GM19025 (cell line): ENCODE data around the gene SYS1.

Source experiments
- ATAC-seq: cut with Tn5 transposase; IDR thresholded peaks from one replicate; pipeline ENCODE4 v1.9.1; 2021; ENCODE audit warnings: mild to moderate bottlenecking, low read depth, moderate library complexity; ENCODE audit not compliant: unreplicated experiment

The SYS1 gene

DNA sequence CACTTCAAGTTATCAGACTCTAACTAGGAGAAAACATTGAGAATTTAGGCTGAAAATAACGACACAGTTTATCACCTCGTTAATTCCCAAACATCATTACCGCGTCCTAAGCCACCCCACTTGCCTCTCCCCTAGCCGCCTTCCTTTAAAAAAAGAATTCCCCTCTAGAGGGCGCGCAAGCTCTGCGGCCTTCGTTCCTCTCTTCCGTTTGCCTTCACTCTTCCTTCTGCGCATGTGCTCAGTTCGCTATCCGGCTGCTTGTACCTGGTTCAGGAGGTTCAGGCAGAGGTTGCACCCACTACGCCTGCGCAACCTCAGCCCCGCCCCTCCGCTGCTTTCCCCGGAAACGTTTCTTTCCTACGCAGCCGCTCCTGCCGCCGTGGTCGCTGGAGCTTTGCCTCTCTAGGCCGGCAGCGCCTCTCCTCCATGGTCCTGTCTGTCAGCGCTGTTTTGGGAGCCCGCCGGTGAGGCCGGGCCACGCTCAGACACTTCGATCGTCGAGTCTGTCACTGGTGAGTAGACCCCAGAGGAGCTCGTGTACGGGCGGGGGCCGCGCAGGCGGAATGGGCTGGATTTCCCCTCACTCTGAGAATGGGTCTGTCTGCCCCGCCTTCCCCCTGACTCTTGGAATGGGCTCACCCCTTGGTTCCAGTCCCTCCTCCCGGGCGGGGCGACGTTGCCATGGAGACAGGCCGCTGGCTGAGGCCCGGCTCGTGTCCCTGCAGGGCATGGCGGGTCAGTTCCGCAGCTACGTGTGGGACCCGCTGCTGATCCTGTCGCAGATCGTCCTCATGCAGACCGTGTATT is at the start of gene SYS1:
Gene SYS1, plus strand, starts transcription at position 353 of the 807 bp plus-strand sequence. Its CDS starts 376 bp downstream, at position 729.
- ATAC-seq: peak; percentile 79

DNA sequence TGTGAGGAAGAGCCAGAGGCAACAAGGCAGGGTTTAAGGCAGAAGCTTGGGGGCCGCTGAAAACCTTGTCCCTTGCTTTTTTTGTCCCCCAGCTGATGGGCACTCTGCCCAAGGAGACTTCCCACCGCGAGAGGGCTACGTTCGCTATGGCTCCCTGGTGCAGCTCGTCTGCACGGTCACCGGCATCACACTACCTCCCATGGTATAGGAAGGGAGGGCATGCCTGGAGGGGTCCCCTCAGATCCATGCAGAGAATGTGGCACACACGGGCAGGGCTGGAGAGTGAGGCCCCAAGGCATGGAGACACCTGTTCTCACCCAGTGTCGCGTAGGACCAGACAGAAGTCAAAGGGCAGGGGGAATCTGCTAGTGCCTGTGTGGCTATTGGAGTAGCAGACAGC is 49.0 kb upstream of the SYS1 start:
- ATAC-seq: no peak

DNA sequence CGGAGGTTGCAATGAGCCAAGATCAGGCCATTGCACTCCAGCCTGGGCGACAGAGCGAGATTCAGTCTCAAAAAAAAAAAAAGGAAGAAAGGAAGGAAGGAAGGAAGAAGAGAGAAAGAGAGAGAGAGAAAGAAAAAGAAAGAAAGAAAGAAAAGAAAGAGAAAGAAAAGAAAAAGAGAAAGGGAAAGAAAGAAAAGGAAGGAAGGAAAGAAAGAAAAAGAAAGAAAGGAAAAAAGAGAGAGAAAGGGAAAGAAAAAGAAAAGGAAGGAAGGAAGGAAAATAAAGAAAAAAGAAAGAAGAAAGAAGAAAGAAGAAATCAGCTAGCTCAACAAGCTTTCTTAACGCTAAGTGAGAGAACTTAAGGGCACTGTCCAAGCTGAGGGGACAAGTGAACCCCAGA is 47.3 kb upstream of the SYS1 start:
- no peak for ATAC-seq

DNA sequence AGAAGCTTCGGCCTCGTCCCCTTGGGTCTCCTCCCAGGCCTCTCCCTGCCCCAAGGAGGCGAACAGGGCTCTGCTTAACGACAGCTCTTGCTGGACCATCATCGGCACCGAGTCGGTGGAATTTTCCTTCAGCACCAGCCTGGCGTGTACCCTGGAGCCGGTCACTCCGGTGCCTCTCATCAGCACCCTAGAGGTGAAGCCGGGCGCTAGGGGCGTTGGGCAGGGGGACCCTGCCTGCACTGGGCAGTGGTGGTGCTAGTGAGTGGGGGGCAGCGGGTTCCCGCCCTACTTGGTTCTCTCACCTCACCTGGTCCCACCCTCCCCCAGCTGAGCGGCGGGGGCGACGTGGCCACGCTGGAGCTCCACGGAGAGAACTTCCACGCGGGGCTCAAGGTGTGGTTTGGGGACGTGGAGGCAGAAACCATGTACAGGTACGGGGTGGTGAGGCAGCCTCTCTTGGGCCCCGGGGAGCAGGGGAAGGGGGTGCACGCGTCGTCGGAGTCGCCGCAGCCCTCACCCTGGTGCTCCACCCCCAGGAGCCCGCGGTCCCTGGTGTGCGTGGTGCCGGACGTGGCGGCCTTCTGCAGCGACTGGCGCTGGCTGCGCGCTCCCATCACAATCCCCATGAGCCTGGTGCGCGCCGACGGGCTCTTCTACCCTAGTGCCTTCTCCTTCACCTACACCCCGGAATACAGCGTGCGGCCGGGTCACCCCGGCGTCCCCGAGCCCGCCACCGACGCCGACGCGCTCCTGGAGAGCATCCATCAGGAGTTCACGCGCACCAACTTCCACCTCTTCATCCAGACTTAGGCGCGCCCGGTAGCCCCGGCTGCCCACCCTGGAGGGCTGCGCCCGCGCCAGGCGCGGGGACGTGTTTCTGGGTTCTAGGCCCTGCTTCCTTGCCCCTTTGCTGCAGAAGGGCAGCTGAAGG is 46.5 kb upstream of the SYS1 start:
- ATAC-seq: no peak

DNA sequence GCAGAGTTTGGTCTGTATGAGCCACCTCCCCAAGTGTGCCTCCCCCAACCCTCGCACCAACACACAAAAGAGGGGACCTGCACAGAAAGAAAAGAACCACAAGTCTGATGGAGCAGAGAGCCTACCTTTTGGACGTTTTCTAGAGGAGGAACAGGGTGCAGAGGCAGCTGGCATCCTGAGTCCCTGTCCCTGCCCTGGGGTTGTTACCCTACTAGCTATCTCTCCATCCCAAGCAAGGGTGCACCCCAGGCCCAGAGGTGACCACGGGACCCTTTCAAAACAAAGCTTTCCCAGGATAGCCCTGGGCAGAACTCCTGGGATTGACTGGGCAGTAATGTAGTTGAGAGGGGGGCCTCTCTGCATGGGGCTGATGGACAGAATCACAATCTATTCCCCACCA is 45.1 kb upstream of the SYS1 start:
- ATAC-seq: no peak

DNA sequence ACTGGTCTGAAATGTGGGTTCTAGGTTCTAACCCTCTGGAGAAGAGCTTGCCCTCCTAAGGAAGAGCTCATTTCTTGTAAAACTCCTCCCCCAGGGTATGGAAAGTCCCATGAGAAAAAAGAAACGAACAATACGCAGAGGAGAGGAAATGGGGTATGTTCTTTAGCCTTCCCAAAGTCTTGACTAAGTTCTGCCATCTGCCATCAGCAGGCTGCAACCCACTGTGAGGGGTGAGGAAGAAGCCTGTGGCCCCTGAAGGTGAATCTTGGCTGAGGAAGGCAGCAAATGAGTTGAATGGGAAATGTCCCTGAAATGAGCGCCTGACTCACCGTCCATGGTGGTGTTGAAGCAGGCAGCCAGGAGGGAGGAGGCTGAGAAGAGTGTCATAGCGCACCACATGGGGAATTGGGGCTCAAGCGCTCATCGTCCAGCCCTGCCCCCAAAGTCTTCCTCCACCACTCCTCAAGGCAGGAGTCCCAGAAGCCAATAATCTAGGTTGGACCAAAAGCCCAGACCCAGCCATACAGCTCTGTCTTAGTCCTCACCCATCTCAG is 44.5 kb upstream of the SYS1 start:
- ATAC-seq: no peak

DNA sequence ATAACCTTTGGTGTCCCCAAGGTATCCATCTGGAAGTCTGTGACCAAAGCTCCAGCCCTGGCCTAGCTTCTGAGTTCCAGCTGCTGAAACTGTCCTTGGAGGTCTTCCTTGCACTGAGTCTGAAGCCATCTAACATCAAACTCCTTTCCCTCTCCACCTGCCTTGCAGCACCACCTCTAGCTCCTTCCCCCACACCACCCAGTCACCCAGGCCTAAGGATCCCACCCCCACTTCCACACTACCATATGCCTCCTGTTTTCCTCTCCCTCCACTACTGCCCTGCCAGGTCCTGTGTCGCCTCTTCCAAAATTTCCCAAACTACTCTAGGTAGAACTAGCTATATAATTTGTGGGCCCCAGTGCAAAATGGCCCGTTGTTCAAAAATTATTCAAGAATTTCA is 44.0 kb upstream of the SYS1 start:
- ATAC-seq: no peak

DNA sequence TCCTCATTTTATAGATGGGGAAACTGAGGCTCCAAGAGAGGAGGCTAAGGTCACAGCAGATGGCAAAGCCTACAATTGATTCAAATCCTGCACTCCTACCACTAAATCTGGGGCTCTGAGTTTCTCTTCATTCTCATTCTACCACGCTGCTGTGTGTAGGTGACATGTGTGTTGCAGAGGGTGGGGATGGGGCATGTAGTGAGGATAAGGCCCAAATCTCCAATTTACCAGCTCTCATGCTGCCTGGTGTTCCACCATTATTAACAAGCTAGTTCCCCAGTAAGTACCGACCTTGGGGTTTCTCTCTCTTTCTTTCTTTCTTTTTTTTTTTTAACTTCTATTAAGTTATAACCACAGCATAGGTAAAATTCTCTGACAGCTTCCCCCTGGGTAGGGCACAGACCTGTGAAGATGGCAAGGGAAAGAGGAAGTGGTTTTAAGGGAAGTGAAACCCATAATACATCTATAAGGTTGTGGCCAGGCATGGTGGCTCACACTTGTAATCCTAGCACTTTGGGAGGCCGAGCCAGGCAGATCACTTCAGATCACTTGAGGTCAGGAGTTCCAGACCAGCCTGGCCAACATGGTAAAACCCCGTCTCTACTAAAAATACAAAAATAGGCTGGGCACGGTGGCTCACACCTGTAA is 41.9 kb upstream of the SYS1 start:
- no peak for ATAC-seq

DNA sequence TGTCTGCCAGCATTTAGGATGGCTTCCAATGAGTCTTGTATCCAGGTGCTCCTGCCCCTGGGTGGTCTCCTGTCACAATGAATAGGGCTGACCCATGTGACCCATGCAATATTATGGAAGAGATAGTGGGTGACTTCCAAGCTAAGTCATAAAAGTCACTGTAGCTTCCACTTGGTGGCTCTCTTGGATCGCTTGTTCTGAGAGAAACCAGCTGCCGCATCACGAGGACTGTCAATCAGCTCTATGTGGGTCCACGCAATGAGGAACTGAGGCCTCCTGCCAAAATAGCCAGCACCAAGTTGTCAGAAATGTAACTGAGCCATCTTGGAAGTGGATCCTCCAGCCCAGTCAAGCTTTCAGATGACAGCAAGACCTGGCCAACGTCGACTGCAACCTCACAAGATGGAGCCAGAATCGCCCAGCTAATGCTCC is 40.0 kb upstream of the SYS1 start:
- ATAC-seq: no peak

DNA sequence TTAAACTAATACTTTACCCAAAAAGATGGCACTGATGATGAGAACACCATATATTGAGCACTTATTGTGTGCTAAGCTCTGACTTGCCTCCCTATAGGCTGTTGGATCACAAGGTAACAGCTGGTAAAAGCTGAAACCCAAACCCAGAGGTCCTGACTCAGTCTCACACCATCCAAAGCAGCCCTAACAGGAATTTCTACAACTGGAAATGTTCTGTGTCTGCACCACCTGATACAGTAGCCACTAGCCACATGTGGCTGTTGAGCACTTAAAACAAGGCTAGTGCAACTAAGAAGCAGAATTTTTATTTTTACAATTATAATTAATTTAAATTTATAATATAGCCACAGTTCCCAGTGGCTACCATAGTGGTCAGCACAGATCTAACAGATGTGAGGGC is 39.2 kb upstream of the SYS1 start:
- no peak for ATAC-seq

DNA sequence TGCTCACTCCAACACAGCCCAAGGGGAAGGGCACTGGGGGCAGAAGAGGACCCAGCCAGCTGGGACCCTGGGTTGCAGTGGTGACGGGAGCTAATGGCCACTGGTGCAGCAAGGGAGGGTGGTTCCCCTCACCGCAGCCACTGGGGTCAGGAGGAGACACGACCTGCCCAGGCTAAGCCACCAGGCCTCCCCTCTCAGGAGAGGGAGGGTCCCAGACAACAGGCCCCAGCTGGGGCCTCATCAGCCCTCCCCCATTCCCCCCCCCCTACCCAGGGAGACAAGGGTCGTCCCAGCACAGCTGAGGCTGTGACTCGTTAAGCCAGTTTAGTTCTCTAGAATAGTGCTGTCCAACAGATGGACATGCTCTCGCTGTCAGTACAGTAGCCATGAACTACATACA is 37.6 kb upstream of the SYS1 start:
- ATAC-seq: no peak

DNA sequence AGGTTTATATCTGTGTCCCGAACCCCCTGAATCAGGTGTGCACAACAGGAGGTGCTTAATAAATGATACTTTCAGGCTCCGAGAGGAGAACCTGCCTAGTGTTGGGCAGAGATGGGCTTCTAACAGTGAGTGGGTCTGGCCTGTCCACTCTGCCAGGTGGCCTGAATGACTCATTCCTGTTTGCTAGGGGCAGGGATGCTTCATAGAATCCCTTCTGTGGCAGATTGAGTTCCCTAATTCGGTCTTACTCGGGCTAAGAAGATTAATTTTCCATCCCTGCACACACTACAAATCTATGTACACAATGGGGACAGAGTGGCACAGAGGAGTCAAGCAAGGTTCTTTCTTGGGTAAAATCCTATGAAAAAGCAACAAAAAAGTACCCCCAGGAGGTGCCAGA is 34.5 kb upstream of the SYS1 start:
- ATAC-seq: no peak

DNA sequence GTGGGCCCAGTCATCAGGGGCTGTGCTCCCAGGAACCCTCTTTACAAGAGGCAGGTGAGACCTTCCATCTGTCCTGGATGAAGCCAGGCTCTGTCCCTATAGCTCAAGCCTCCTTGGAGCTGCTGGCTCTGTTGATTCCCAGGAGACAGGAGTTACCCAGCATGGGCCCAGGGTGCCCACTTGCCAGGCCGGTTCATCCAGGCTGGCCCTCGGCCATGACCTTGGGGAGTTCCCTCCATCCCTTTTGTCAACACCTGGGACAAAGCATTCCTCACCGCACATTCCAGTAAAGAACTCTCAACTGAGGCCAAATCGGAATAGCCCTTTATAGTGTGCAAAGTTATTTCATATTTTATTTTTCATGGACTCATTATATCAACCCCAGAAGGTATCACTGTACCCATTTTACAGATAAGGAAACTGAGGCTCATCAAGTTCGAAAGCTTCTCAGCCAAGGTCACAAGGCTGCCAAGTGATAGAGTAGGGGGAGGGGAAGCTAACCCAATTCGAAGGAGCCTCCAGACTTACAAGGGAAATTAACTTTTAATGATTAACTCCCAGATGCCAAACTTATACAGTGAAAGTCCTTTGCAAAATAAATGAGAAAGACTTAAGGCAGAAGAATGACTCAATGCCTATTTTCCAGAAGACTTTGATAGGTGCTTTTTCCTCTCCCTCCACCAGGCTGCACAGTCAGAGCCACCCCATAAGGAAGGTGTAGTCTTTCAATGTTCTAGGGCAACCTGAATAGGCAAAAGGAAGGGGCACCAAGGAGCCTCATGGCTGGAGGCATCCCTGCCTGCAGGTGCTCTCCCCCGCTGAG is 33.2 kb upstream of the SYS1 start:
- no peak for ATAC-seq

DNA sequence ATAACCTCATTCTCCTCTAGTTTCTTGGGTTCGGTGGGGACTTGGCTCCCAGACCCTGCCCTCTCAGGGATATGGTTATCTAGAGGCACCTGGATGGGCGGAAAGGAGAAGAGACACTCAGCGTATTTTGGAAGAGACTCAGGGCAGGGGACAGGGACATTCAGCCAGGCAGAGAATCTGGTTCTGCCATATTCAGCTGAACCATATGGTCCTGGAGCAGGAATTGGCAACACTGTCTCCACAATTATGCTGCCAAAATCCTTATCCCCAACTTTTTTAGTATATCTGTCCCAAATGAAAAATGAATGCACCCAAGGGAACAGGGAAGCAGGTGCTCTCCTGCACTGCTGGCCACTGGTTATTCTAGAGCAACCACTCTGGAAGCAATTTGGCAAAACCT is 32.5 kb upstream of the SYS1 start:
- no peak for ATAC-seq

DNA sequence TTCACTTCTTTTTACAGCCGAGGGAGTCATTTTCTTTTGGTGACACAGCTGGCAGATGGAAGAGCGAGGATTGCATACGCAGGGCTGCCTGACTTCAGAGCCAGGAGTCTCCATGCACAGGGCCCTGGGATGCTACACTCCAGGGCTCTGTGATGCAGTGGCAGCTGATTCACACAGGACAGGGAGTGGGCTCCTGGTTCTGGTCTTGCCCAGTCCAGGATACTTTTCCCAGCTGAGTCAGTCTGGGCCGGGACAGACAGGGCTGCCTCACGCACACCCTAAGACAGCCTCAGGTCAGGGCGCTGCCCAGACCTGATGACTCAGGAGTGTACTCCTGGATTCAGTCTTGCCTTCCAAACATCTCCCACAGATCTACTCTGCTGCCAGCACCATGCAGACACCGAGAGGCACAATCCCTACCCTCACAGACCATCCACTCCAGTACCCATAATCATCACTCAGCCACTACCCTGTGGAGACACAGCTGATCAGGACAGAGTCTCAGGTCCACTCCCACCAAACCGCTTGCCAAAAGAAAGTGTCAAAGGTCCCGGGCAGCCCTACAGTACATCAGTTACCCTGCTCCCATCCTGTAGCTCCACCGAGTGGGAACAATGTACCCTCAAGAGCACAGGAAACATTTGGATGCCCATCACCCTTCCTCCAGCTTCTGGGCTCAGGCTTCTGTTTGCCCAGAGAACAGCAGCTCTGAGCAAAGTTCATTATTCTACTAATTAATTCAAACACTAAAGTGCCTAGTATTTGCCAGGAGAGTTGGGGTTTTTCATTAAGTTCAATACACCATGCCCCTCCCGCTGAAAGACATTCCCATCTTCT is 26.2 kb upstream of the SYS1 start:
- ATAC-seq: no peak

DNA sequence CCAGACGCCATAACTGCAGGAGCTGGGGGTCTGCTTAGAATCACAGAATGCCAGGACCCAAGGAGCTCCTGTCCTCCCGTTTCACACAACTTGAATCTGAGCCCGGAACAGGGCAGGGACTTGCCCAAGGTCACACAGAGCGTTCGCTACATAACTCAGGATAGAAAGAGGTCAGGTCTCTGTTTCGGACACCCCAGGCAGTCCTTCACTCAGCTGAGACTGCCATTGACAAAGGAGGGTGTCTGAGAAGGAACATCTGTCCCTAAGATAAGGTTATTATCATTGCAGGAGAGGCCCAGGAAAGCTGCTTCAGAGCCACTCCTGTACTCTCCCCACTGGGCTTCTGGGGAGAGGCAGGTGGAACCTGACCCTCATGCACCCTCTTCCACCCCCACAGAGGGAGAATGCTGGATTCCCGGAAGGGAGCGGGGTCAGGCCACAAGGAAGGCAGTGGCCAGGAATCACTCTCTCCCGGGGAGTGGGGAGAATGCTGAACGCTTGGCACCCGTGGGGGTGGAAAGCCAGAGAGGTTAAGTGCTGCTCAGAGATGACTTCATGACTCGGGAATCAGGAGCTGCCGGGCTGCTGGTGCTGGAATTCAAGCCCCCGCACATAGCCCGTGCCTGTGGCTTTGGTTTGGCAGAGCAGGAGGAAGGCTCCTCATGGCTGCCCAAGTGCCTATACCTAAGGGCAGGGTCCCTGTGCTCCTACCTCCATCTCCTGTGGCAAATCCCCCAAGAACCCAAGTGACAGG is 25.4 kb upstream of the SYS1 start:
- ATAC-seq: no peak

DNA sequence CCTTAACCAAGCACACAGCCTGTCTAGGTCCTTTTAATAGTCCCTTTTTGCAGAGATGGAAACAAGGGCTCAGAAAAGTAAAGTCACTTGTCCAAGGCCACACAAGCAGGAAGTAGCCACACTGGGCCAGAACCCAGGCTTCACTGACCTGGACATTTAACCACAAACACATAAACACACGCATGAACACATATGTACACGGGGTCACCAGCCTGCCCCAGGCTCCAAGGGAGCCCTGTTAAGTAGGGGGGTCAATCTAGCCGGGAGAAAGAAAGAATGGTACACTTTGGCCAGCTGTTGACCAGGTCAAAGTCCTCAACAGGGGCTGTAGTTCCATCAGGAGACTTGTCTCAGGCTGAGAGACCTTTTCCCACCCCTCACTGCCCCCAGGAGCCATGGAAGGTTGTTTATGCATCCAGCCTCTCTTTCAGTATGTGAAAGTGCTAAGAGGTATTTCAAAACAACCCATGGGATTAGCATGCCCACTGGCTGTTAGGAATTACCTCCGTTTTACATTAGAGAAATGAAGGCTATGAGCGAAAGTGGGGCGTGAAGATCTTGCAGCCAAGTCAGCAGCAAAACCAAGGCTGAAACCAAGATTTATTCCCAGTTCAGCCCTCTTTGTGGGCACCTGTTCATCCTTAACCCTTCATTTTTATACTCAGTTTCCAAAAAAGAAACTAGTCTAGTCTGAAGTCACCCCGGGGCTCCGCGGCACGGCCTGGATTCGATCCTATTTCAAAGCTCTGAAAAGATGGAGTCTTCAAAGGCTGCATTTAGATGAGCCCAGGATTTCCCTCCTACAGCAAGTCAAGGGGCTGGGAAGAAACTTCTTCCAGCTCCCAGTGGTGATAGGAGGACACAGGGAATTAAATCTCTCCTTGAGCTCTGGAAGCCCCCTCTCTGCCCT is 24.6 kb upstream of the SYS1 start:
- ATAC-seq: no peak
